NOMO-1 treated with DMSO at 0.1 percent for 48 hours (cell line): ENCODE measurements around the gene FEM1C.

ENCODE experiments used
- DNase-seq: peaks from one replicate; lab custom pipeline; 2025; ENCODE audit not compliant: unreplicated experiment; lab: John Stamatoyannopoulos, UW

FEM1C gene

DNA sequence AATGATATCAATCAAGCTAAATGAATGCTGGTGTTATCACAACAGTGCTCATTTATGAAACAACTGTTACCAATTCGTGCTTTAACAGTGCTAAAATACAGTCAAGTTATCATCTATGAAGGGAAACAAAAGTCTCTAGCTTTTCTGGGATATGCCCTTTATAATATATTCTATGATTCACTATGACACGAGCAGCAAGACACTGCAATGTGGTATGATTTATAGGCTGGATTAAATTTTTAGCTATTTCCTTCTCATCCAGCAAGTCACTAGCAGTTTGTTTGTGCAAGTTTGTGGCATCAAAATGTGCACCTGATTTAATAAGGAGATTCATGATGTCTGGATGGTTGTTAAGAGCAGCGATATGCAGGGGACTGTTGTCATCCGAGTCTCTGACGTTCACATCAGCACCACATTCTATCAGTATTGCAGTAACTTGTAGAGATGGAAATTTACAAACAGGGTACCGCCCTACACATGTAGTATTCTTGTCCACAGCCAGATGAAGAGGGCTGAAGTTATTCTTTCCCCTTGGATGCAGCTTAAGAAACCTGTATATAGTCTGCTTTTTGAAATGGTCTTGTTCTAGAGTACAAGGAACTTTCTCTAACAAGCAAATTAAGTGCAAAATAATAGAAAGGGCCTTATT is 20.3 kb downstream of the FEM1C start:
- no peak for DNase-seq

DNA sequence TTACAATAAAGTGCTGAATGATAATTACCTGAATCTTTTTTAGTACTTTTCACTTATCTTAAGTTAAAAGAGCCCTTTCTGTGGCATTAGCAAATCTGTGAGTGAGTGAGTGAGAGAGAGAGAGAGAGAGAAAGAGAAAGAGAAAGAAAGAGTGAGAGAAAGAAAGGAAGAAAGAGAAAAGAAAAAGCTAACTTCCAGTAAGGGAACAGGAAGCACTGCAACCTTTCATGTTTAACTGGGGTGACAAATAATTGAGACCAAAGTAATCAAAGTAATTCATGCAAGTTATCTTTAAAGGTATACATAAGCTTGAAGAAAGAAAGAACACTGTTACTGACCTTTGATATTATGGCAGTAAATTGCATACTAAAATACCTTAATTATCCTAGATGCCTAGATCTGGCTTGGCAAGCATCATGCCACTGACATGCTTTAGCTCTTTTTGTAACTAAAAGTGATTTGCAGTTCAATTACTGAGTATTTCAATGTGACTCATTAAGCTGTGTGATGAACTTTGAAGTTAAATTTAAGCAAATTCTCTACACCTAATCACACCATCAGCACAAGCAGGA is 21.7 kb downstream of the FEM1C start:
- no peak for DNase-seq

DNA sequence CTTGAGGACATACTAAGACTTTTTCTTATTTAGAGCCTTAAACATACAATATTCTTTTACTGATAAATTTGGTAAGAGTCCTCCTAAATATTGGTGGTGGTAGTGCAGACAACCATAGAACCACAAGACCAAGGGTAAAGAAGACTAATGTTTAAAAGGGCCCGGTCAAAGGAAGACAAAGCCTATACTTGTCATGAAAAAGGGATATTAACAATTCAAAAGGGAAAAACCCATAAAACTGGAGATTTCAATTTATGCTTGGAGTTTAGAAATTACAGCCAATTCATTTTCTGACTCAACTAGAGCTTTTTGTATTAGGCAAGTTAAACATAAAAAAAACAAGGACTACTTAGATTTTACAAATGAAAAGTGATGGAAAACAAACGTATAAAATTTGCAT is 24.4 kb downstream of the FEM1C start:
- DNase-seq, result no peak

DNA sequence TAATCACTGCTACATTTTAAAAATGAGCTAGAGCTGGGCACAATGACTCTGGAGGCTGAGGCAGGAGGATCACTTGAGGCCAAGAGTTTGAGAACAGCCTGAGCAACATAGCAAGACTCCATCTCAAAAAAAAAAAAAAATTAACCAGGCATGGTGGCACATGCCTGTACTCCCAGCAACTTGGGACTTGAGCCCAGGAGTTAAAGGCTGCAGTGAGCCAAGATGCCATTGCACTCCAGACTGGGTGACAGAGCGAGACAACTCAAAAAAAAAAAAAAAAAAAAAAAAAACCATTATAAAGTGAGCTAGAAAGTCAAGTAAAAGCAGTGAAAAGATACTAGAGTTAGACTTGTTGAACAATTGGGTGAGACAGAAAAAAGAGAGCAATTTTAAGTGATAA is 28.2 kb downstream of the FEM1C start:
- DNase-seq, result no peak

DNA sequence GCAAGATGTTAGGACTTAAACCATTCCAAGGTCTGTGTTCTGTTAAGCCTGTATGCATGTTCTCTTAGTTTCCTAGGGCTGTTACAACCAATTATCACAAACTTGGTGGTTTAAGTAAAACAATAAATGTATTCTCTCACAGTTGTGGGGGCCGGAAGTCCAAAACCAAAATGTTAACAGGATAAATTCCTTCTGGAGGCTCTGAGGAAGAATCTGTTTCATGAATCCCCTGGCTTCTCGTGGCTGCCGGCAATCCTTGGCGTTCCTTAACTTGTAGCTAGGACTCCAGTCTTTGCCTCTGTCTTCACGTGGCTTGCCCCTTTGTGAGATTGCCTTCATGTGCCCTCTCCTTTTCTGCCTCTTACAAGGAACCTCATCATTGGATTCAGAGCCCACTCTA is 30.4 kb downstream of the FEM1C start:
- no peak for DNase-seq

GRCh38 chr5:115511632-115512031 is 32.9 kb downstream of the FEM1C start:
- no peak for DNase-seq

- no peak for DNase-seq
Observed at GRCh38 chr5:115510145-115510645, 34.4 kb downstream of the FEM1C start.

- DNase-seq, result no peak
Observed at GRCh38 chr5:115509547-115509946, 35.0 kb downstream of the FEM1C start.

DNA sequence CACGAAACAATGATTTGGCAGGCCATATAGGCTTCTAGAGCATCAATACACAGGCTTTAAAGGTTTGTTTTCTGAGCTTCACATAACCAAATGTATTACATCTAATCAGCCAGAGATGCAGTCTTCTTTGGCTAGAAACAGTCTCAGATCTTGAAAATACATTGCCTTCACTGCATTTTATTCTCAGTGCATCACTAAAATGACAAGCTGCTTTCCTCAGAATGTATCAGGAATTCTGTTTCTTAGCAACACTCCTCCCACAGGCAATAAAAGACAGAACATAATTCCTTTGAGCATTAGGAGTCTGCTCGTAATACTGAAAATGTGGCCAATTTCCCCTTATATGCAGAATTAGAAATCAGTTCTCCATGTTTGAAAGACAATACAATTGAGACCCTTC is 36.9 kb downstream of the FEM1C start:
- DNase-seq, result no peak

GRCh38 chr5:115503420-115503819 is 41.2 kb downstream of the FEM1C start:
- no peak for DNase-seq

DNA sequence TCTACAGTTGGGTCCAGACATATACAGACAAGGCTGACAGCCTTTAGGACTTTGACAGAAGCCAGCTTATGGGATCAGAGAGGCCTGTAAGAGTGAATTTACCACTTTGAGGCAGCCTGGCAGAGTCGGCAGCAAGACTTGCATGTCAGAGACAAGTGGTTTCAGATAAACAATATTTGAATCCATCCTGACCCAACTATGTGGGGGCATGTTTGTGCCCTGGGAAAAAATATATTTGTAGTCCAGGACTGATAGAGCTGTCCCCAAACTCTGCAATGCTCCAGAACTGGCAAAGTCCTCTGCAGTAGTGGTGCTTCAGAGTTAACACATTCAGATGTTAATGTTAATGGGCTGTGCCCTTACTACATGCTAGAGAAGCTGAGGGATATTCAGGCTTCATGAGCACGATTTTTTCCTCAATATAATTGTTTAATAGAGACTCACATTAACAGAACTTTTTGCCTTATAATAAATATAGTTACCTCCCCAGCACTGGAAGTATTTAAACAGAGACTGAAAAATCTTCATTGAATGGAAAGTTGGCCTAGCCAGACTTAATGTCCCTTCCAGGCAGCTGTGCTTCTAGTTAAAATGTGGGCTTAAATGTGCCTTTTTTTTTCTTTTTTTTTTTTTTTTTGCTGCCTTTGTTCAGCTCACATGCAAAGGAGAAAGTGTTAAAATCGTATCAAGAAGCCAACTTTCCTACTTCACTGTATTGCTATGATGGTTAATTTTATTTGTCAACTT is 42.9 kb downstream of the FEM1C start:
- DNase-seq, result no peak

GRCh38 chr5:115500225-115500624 is 44.4 kb downstream of the FEM1C start:
- DNase-seq, result no peak

GRCh38 chr5:115496936-115497576 is 47.5 kb downstream of the FEM1C start:
- no peak for DNase-seq

- DNase-seq, result no peak
Observed at GRCh38 chr5:115494570-115495289, 49.8 kb downstream of the FEM1C start.

DNA sequence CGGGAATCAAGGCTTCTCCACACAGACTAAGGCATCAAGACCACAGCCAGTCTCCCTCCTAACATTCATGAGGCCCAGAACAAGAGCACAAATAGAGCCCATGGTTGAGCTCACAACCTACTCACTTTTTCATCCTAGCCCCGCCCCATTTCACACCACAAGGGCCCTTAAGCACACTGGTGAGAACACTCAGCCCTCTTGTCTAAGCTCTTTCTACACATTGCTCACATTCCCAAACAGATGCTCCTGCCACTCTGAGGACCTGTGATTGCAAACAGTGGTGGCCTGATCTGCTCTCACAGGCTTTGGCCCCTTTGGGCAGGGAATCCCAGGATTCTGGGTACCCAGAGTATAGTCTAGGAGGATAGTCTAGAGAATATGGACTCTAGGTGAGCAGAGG is 54.0 kb downstream of the FEM1C start:
- DNase-seq, result no peak

DNA sequence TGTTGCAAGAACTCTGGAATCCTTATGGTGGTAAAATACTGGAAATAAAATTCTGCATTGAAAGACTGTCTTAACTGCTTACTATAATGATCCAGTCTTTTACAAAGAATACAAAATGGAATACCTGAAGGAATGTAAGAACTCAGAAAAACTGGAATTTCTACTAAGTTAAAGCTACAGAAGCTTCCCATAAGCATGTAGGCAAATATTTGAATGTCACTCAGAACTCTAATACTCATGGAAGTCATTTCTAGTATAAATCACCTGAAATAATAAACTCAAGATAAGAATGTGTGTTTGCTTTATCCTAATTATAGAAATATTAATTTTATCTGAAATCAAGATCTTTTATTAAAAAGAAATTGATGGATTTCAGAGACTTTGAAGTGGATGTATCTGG is 54.8 kb downstream of the FEM1C start:
- no peak for DNase-seq

- no peak for DNase-seq
Observed at GRCh38 chr5:115487756-115488155, 56.8 kb downstream of the FEM1C start.

GRCh38 chr5:115487168-115487567 is 57.4 kb downstream of the FEM1C start:
- DNase-seq, result peak; percentile 19

- no peak for DNase-seq
Observed at GRCh38 chr5:115486728-115487127, 57.8 kb downstream of the FEM1C start.

DNA sequence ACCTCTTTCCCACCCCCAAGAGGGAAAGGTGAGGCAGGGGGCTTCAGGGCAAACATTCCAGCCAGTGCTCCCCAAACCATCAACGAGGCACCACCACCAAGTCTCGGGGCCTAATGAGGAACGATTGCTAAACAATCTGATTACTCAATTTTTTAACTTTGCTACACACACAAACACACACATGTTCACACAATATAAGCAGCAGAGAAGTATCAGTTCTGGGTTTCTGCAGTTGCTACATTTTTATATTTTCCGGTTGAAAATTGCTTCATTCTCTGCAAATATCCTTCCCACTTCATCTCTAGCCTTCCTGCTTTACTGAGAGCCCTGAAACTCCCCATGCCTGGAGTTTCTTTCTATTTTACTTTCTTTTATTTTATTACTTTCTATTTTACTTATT is 60.2 kb downstream of the FEM1C start:
- DNase-seq, result peak; percentile 87

DNA sequence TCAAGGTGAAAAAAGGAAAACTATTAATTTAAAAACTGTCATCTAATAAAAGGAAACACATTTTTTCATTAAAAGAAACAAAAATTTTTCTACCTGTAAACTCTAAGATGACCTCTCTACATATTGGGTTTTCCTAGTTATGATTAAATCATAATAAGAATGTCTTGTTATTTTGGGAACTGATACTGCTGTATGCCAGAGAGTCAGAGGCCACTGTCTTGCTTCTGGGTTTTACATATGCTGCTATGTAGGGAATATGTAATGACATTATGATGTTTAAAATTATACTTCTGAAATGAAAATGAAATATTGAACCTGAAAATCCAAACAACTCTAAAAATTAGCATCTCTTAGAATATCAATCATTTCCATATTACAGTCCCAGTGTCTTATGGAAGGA is 63.7 kb downstream of the FEM1C start:
- no peak for DNase-seq
